BJ (cell line): ENCODE data around the gene TAPT1. TPM values are rescaled to one million over a fixed set of nuclear protein-coding genes. Genes with fewer than 3 reads are reported as not detected.
"Not testable (repeated sequence)": the region's sequence is repeated elsewhere in the genome, so short reads cannot be mapped to it uniquely, and the experiment has no call there.

Experiments
- CTCF ChIA-PET: fragments of 350-600 bp; formaldehyde crosslinking; extraction: SDS; loops from one replicate; lab custom pipeline; 2021; ENCODE audit warnings: antibody characterized with exemption, inconsistent platforms; lab: Yijun Ruan, JAX
- POLR2A ChIA-PET: fragments of 300-600 bp; sonication (Branson Sonifier 250); formaldehyde crosslinking; extraction: SDS; loops from one replicate; lab custom pipeline; 2021; ENCODE audit warnings: antibody characterized with exemption; lab: Charles Lee
- DNase-seq: peaks from one replicate; pipeline ENCODE4 v3.0.0-alpha.2; 2011; ENCODE audit warnings: low read depth
- H3K27me3 ChIP-seq: 2 replicates; pipeline ENCODE4 v1.6.0; 2011; ENCODE audit warnings: low read length; ENCODE audit not compliant: control insufficient read depth, insufficient read depth
- H3K36me3 ChIP-seq: 2 replicates; pipeline ENCODE4 v1.5.1; 2011; ENCODE audit warnings: low read length; ENCODE audit not compliant: control insufficient read depth, insufficient read depth
- H3K4me3 ChIP-seq: 2 replicates; pipeline ENCODE4 v1.5.1; 2011; ENCODE audit warnings: low read depth, mild to moderate bottlenecking, control low read depth, low read length
- CTCF ChIP-seq: IDR thresholded peaks from 2 replicates; pipeline ENCODE4 v1.5.1; 2011; ENCODE audit warnings: low read depth, mild to moderate bottlenecking, control low read depth, inconsistent platforms, low read length, moderate library complexity; ENCODE audit not compliant: insufficient read depth
- polyA minus RNA-seq: library from RNA; depleted of rRNA, polyadenylated mRNA; stranded (reverse); fragments of >200 nt; gene quantifications from 2 replicates; pipeline ENCODE4 v1.2.3, GENCODE V29; 2011; rRNA and poly(A)+ RNA removed
- polyA plus RNA-seq: library from polyadenylated mRNA; depleted of rRNA; stranded (reverse); fragments of >200 nt; gene quantifications from 2 replicates; pipeline ENCODE4 v1.2.3, GENCODE V29; 2011; rRNA removed

Gene TAPT1
- 7.8 and 14.5 TPM in 2 replicates for polyA plus RNA-seq
- polyA minus RNA-seq = 10.8 and 12.1 TPM in 2 replicates

GRCh38 chr4:16225863-16226815 lies at the start of gene TAPT1:
Gene TAPT1, minus strand, starts transcription at chr4:16226471. Its CDS starts 14 bp downstream, at chr4:16226457.
- no peak for DNase-seq
- ChIA-PET CTCF (no interaction called here), POLR2A (no interaction called here)
- Histone ChIP-seq H3K36me3 (no peaks in the 10 kb centered on the region), H3K27me3 (no peaks in the 10 kb centered on the region), H3K4me3 (peak within 1 kb of the TSS; percentile 87)
- no peak for TF ChIP-seq CTCF

GRCh38 chr4:16271411-16271810 lies 45.1 kb upstream of the TAPT1 start:
- no peak for DNase-seq
- H3K27me3 ChIP-seq = peaks cover 4% of the 10 kb centered on the region
- ChIA-PET CTCF (no interaction called here), POLR2A (no interaction called here)
- TF ChIP-seq CTCF = no peak
- H3K36me3 ChIP-seq = no peaks in the 10 kb centered on the region
- no peak overlapping the region for H3K4me3 ChIP-seq

GRCh38 chr4:16270454-16271328 lies 44.4 kb upstream of the TAPT1 start:
- H3K27me3 ChIP-seq = peaks cover 4% of the 10 kb centered on the region
- no peaks in the 10 kb centered on the region for H3K36me3 ChIP-seq
- CTCF ChIA-PET = interaction anchor here (0.9 kb wide), 1 partner anchor 172 kb away, joined by 3 read pairs; no protein-coding TSS in a partner anchor
- POLR2A ChIA-PET = interaction anchor here (0.5 kb wide), 1 partner anchor 1206 kb away, joined by 5 read pairs; no protein-coding TSS in a partner anchor
- H3K4me3 ChIP-seq = no peak overlapping the region
- no peak for DNase-seq
- TF ChIP-seq CTCF = no peak

- H3K27me3 ChIP-seq, POLR2A ChIA-PET, H3K36me3 ChIP-seq, H3K4me3 ChIP-seq: not testable (repeated sequence)
- peak; percentile 92 for DNase-seq
- CTCF ChIA-PET = interaction anchor here (0.9 to 1.2 kb wide), 2 partner anchors 173 to 387 kb away, joined by 3 read pairs; no protein-coding TSS in a partner anchor
These were observed 43.6 kb upstream of the TAPT1 start for GRCh38 chr4:16269742-16270453.

GRCh38 chr4:16269240-16269639 lies 43.0 kb upstream of the TAPT1 start:
- POLR2A ChIA-PET = interaction anchor here (0.6 kb wide), 1 partner anchor 237 kb away, joined by 4 read pairs; no protein-coding TSS in a partner anchor
- CTCF ChIA-PET = interaction anchor here (0.8 to 1.2 kb wide), 2 partner anchors 387 to 462 kb away, joined by 3 read pairs; no protein-coding TSS in a partner anchor
- TF ChIP-seq CTCF = no peak
- Histone ChIP-seq H3K27me3 (0 out of 2 replicates have a peak, but pooled peaks cover 4% of the 10 kb centered on the region), H3K36me3 (no peaks in the 10 kb centered on the region), H3K4me3 (no peak overlapping the region)
- DNase-seq = no peak
